ENCODE measurements around the gene TMC7. TPM values are rescaled to one million over a fixed set of nuclear protein-coding genes. Genes with fewer than 3 reads are reported as not detected.

Gene TMC7
- total and polyA plus RNA-seq, 4 donors: 1.5 to 7.0 (median 3.0) TPM

DNA sequence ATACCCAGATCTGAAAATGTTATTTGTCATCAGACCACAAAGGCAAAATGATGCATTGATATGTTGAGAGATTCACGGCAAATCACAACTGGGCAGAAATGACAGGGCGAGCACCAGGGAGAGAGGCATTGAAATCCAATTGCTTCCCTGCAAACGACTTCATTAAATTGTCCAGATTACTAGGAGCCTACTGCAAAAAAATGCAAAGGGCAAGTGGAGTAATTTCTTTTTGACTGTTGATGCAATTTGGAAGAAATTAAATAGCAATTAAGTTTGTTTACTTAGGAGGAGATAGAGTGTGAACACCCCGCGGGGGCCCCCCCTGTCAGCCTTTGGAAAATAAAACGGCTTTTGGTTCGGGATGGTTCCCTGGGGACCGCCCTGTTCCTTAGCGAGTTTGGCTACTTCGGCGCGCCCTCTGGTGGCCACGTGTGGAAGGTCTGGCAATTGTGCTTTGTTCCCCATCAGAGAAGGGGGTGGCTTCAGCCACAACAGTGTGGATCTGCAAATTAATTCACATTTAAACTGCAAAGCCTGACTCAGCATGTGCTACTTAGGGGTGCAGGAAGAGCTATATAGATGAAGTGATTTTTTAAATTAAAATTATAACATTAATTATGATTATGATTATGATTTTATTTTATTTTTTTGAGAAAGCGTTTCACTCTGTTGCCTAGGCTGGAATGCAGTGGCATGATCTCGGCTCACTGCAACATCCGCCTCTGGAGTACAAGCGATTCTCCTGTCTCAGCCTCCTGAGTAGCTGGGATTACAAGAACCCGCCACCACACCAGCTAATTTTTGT is 14.5 kb upstream of the TMC7 start:
- peak; percentile 78 for TF ChIP-seq CTCF (IDR thresholded peaks at IDR 0.05; ENCODE audit: control extremely low read depth, extremely low read depth)
- ATAC-seq (ENCODE audit: insufficient read depth, low FRiP score) (peak; percentile 91), DNase-seq (peak; percentile 83 to 85 (median 84))
- Histone ChIP-seq H3K27me3 (ENCODE audit: control insufficient read depth in 3 of 3, insufficient read depth in 3 of 3, low read length in 2 of 3) (no peaks in the 10 kb centered on the region), H3K36me3 (ENCODE audit: control insufficient read depth in 4 of 4, insufficient read depth in 4 of 4, low read length in 4 of 4) (no peaks in the 10 kb centered on the region), H3K27ac (ENCODE audit: low read depth in 1 of 2, low read length in 1 of 2) (no peak overlapping the region), H3K9ac (ENCODE audit: insufficient read depth in 1 of 2, low read length in 2 of 2) (peak overlapping the region in 1 of 2 donors; percentile 19), H3K9me3 (ENCODE audit: control insufficient read depth in 4 of 4, insufficient read depth in 3 of 4, low read length in 3 of 4) (no peaks in the 10 kb centered on the region), H3K4me3 (no peak overlapping the region), H3K4me1 (ENCODE audit: control insufficient read depth in 5 of 5, insufficient read depth in 5 of 5, low read length in 5 of 5) (no peaks in the 10 kb centered on the region)
- 24 to 26% methylated on average over 18 of the region's 18 CpGs for WGBS, 2 donors

- H3K9me3 ChIP-seq (ENCODE audit: control insufficient read depth in 4 of 4, insufficient read depth in 3 of 4, low read length in 3 of 4): no peaks in the 10 kb centered on the region
- WGBS, 2 donors: 71 to 76% methylated on average over 4 of the region's 4 CpGs
Observed at GRCh38 chr16:18969855-18970240, 13.9 kb upstream of the TMC7 start.

GRCh38 chr16:18975109-18975508 is 8.6 kb upstream of the TMC7 start:
- Histone ChIP-seq H3K9ac (ENCODE audit: insufficient read depth in 1 of 2, low read length in 2 of 2) (no peak overlapping the region), H3K4me1 (ENCODE audit: control insufficient read depth in 5 of 5, insufficient read depth in 5 of 5, low read length in 5 of 5) (no peaks in the 10 kb centered on the region), H3K27ac (ENCODE audit: low read depth in 1 of 2, low read length in 1 of 2) (no peak overlapping the region), H3K36me3 (ENCODE audit: control insufficient read depth in 4 of 4, insufficient read depth in 4 of 4, low read length in 4 of 4) (no peaks in the 10 kb centered on the region), H3K4me3 (no peak overlapping the region), H3K9me3 (ENCODE audit: control insufficient read depth in 4 of 4, insufficient read depth in 3 of 4, low read length in 3 of 4) (no peaks in the 10 kb centered on the region), H3K27me3 (ENCODE audit: control insufficient read depth in 3 of 3, insufficient read depth in 3 of 3, low read length in 2 of 3) (no peaks in the 10 kb centered on the region)
- 58 to 71% methylated on average over 3 of the region's 3 CpGs for WGBS, 2 donors
- TF ChIP-seq CTCF (IDR thresholded peaks at IDR 0.05; ENCODE audit: control extremely low read depth, extremely low read depth): no peak
- ATAC-seq (ENCODE audit: insufficient read depth, low FRiP score) (no peak), DNase-seq (no peak)

More at GRCh38 chr16:18969855-18970240, 13.9 kb upstream of the TMC7 start:
- H3K9ac ChIP-seq (ENCODE audit: insufficient read depth in 1 of 2, low read length in 2 of 2): no peak overlapping the region
- ATAC-seq (ENCODE audit: insufficient read depth, low FRiP score) (no peak), DNase-seq (no peak)
- H3K36me3 ChIP-seq (ENCODE audit: control insufficient read depth in 4 of 4, insufficient read depth in 4 of 4, low read length in 4 of 4): no peaks in the 10 kb centered on the region
- no peak for TF ChIP-seq CTCF (IDR thresholded peaks at IDR 0.05; ENCODE audit: control extremely low read depth, extremely low read depth)
- H3K4me3 ChIP-seq: no peak overlapping the region
- H3K4me1 ChIP-seq (ENCODE audit: control insufficient read depth in 5 of 5, insufficient read depth in 5 of 5, low read length in 5 of 5): no peaks in the 10 kb centered on the region
- H3K27me3 ChIP-seq (ENCODE audit: control insufficient read depth in 3 of 3, insufficient read depth in 3 of 3, low read length in 2 of 3): no peaks in the 10 kb centered on the region
- no peak overlapping the region for H3K27ac ChIP-seq (ENCODE audit: low read depth in 1 of 2, low read length in 1 of 2)
